ENCODE measurements around the gene DNAJC22.

DNA sequence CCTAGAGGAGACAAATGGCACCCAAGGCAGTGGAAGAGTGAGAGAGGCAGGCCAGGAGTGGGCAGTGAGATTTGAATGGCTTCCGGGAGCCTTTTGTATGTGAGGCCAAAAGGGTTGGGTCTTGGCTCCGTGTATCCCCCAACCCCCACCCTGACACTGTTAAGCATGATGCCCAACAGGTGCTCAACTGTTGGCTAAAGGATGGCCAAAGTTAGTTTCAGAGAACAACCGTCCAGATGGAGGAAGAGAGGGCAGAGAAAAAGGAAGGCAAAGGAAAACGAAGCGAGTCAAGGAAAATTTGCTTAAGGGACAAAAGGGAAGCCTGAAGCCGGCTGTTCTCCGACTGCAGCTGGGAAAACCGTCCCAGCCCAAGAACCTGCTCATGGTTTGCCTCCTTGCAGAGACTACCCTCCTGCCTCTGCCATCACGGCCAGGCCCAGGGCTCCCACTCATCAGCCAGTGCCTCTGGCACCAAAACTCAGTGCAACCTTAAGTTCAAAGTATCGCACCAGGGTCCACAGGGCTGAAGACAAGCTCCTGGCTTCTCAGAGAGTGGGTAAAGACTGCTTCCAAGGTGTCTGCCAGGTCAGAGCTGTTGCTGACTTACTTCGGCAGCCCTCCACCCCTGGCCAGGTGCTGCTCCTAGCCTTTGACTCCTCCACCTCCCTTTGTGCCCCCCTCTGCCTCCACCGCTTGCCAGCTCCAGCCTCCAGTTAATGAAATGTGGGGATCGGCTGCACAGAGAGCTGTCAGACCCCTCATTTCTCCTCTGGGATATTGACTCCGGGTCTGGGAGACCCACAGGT is 5.5 kb upstream of the DNAJC22 start:
- TF ChIP-seq, protein P1, sequence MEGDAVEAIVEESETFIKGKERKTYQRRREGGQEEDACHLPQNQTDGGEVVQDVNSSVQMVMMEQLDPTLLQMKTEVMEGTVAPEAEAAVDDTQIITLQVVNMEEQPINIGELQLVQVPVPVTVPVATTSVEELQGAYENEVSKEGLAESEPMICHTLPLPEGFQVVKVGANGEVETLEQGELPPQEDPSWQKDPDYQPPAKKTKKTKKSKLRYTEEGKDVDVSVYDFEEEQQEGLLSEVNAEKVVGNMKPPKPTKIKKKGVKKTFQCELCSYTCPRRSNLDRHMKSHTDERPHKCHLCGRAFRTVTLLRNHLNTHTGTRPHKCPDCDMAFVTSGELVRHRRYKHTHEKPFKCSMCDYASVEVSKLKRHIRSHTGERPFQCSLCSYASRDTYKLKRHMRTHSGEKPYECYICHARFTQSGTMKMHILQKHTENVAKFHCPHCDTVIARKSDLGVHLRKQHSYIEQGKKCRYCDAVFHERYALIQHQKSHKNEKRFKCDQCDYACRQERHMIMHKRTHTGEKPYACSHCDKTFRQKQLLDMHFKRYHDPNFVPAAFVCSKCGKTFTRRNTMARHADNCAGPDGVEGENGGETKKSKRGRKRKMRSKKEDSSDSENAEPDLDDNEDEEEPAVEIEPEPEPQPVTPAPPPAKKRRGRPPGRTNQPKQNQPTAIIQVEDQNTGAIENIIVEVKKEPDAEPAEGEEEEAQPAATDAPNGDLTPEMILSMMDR (IDR thresholded peaks at IDR 0.05): no peak
- no peak for TF ChIP-seq POLR2A (IDR thresholded peaks at IDR 0.05)

Measured in heart left ventricle (tissue), 13 donors.